IMR-90 (cell line): Measurements from ENCODE around the gene IMMT.

Experiments
- POLR2A ChIP-seq: IDR thresholded peaks from 2 replicates; pipeline ENCODE4 v1.6.1; 2012; ENCODE audit warnings: mild to moderate bottlenecking, low read depth, low read length
- RFX5 ChIP-seq: IDR thresholded peaks from 2 replicates; pipeline ENCODE4 v1.8.0; 2012; ENCODE audit warnings: low read depth, mild to moderate bottlenecking, low read length, moderate library complexity
- TF ChIP-seq, protein P1 (sequence below): fragments of 150-350 bp; IDR thresholded peaks from 2 replicates; pipeline ENCODE4 v1.6.1; 2016; ENCODE audit warnings: low read depth, mild to moderate bottlenecking, low read length, moderate library complexity, borderline replicate concordance
- TF ChIP-seq, protein P2 (sequence below): conservative IDR thresholded peaks from 2 replicates; pipeline ENCODE4 v1.5.1; 2012; ENCODE audit warnings: mild to moderate bottlenecking, low read depth, low read length, improper control_type of control experiment

DNA sequence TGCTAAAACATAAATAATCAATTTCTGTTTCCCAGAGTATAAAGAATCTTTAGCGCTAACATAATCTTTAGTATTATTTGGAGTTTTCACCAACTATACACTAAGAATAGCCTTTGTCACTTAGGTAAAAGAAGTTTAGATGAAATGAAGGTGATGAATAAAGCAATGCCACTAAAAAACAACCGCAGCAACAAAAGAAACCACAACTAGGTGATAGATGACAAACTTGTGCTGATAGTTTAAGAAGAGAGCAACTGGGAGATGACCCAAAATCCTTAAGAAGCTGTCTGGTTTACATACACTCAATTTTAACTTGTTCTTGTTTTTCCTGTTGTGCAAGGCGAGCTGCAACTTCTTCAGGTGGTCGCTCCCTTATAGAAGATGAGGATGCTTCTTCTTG, 24.8 kb downstream of the IMMT start:
- TF ChIP-seq POLR2A (no peak), RFX5 (no peak)
- TF ChIP-seq, protein P1, sequence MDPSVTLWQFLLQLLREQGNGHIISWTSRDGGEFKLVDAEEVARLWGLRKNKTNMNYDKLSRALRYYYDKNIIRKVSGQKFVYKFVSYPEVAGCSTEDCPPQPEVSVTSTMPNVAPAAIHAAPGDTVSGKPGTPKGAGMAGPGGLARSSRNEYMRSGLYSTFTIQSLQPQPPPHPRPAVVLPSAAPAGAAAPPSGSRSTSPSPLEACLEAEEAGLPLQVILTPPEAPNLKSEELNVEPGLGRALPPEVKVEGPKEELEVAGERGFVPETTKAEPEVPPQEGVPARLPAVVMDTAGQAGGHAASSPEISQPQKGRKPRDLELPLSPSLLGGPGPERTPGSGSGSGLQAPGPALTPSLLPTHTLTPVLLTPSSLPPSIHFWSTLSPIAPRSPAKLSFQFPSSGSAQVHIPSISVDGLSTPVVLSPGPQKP: no peak
- TF ChIP-seq, protein P2, sequence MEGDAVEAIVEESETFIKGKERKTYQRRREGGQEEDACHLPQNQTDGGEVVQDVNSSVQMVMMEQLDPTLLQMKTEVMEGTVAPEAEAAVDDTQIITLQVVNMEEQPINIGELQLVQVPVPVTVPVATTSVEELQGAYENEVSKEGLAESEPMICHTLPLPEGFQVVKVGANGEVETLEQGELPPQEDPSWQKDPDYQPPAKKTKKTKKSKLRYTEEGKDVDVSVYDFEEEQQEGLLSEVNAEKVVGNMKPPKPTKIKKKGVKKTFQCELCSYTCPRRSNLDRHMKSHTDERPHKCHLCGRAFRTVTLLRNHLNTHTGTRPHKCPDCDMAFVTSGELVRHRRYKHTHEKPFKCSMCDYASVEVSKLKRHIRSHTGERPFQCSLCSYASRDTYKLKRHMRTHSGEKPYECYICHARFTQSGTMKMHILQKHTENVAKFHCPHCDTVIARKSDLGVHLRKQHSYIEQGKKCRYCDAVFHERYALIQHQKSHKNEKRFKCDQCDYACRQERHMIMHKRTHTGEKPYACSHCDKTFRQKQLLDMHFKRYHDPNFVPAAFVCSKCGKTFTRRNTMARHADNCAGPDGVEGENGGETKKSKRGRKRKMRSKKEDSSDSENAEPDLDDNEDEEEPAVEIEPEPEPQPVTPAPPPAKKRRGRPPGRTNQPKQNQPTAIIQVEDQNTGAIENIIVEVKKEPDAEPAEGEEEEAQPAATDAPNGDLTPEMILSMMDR: no peak
